NCI-H82 treated with DMSO at 0.1 percent for 48 hours (cell line): Measurements from ENCODE around the gene SEMA6B.
"Not testable (repeated sequence)": the region's sequence is repeated elsewhere in the genome, so short reads cannot be mapped to it uniquely, and the experiment has no call there.

Experiments
- DNase-seq: peaks from one replicate; lab custom pipeline; 2025; ENCODE audit not compliant: unreplicated experiment; lab: John Stamatoyannopoulos, UW

Gene SEMA6B

GRCh38 chr19:4550479-4551050 is 8.9 kb downstream of the SEMA6B start:
- no peak for DNase-seq

- DNase-seq: no peak
These were observed 9.5 kb downstream of the SEMA6B start for GRCh38 chr19:4550018-4550417.

GRCh38 chr19:4548238-4548584 is 11.3 kb downstream of the SEMA6B start:
- DNase-seq: no peak

GRCh38 chr19:4547303-4548237 is 11.9 kb downstream of the SEMA6B start:
- no peak for DNase-seq

DNA sequence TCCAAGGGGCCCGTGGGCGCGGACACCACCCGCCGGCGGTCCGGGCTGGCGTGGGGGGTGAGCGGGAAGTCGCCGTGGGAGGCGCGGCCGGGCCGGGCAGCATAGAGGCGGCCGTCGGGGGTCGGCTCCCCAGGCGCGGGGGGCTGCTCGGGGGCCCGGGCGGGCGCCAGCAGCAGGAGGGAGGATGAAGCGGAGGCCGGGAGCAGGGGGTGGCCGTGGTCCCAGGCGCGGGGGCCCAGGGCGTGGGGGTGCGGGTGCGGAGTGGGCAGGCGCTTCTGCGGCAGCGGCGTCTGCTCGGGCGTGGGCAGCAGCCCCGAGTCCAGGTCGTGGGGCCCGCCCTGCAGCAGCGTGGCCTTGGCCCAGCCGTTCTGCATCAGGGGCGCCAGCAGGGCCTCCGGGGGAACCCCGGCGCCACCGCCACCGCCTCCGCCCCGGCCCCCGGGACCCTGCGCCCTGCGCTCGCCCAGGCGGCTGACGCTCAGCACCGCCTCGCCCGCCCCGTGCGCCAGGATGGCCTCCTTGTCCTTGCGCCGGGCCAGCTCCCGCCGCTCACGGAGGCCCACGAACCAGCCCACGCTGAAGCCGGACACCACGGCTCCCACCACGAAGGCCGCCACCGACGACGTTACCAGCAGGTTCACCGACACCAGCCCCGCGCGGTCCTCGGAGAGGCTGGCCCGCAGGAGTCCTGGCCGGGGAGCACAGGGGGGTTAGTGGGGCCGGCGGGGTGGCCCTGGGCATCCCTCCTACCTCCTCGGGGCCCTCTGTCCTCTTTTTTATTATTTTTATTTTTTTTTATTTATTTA is 15.4 kb downstream of the SEMA6B start:
- DNase-seq: no peak

GRCh38 chr19:4542896-4543841 is 16.3 kb downstream of the SEMA6B start:
- no peak for DNase-seq

DNA sequence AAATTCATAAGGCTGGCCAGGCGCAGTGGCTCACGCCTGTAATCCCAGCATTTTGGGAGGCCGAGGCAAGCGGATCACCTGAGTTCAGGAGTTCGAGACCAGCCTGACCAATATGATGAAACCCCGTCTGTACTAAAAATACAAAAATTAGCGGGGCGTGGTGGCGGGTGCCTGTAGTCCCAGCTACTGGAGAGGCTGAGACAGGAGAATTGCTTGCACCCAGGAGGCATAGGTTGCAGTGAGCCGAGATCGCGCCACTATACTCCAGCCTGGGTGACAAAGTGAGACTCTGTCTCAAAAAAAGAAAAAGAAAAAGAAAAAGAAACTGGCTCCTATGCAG is 17.7 kb downstream of the SEMA6B start:
- not testable (repeated sequence) for DNase-seq

GRCh38 chr19:4541114-4541805 is 18.2 kb downstream of the SEMA6B start:
- DNase-seq: no peak

DNA sequence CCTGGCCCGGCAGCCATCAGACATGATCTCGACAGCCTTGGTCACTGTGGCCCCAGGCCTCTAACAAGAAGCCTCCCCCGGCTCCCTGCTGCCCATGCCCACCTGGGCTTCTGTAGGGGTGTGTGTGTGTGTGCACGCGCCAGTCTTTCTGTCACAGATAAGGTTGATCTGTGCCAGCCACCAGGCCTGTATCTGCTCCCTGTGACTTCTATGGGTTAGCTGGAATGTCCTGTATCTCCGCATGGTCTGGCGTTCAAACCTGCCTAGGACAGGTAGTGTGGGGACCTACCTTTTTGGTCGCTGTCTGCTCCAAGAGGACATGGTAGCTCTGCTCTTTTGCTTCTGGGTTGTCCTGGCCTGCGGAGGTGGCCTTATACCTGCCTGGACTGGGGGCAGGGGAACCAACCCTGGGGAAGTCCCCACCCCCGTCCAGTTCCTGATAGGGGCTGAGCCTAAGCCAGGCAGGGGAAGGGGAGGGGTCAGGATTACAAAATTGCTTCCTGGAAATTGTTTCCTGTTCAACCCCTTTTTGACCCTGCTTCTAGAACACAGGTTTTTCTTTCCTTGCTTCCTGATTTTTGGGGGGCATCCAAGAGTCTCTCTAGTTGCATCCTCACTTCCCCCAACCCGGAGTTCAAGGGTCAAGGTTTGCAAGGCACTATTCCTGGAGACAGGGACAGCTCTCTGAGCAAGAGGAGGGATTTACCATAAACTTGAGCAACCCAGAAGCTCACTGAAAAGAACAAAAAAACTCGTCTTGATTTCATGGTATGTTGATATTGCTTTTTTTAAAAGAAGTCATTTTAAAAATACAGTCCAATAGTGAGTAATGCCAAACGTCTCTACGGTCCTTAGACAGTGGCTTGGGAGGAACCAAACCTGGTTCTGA is 19.5 kb downstream of the SEMA6B start, which contains the start of gene LRG1:
Gene LRG1 (minus strand): TSS at position 344 of the 889 bp plus-strand sequence. CDS start 23 bp downstream, at position 321.
- no peak for DNase-seq

- DNase-seq: no peak
These were observed 20.3 kb downstream of the SEMA6B start for GRCh38 chr19:4539169-4539692.

DNA sequence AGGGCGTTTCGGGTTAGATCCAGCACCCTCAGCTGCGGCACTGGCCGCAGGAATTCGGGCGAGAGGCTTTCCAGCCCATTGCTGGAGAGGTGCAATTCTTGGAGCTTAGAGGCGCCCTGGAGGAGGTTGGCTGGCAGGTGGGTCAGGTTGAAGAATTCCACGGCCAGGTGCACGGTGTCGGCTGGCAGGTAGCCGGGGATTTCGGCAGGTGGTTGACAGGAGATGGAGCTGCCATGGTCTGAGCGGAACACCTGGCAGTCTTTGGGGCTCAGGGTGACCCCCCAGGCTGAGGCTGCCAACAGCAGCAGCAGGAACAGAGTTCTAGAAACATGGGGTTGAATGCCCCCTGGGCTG is 20.9 kb downstream of the SEMA6B start:
- no peak for DNase-seq

- no peak for DNase-seq
These were observed 21.4 kb downstream of the SEMA6B start for GRCh38 chr19:4537953-4538600.

GRCh38 chr19:4536798-4537197 is 22.7 kb downstream of the SEMA6B start:
- no peak for DNase-seq

DNA sequence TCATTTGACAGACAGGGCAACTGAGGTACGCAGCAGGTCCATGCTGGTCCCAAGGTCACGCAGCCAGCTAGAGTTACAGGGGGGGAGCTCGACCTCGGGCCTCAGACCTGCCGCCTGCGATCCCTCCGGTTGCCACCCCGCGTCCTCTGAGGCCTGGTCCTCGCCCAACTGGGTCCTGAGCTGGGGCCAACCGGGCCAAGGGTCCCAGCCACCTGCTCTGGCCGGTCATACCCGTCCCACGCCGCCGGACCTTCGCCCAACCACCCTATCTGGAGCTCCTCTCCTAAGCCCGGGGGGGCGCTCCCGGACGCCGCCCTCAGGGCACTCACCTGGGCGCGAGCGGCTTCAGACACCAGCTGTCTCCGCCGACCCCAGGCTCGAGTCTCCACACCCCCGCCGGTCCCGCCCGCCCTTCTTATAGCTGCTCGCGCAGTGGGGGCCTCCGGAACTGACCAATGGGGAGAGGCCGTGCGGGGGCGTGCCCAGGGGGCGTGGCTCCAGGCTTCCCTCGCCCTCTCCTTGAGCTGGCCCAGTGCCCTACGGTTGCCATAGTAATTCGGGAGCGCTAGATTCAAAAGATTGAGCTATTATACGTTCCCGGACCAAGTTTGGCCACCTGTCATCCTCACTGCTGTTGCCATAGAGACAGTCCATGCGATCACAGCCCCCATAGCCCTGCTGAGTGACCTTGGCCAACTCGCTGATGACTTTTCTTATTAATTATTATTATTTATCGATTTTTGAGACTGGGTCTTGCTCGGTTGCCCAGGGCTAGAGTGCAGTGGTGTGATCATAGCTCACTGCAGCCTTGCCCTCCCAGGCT is 24.4 kb downstream of the SEMA6B start, which contains the start of gene PLIN5:
Gene PLIN5 (minus strand): TSS at position 389 of the 823 bp plus-strand sequence. CDS start 1,150 bp downstream, outside the sequence.
- peak; percentile 58 for DNase-seq

DNA sequence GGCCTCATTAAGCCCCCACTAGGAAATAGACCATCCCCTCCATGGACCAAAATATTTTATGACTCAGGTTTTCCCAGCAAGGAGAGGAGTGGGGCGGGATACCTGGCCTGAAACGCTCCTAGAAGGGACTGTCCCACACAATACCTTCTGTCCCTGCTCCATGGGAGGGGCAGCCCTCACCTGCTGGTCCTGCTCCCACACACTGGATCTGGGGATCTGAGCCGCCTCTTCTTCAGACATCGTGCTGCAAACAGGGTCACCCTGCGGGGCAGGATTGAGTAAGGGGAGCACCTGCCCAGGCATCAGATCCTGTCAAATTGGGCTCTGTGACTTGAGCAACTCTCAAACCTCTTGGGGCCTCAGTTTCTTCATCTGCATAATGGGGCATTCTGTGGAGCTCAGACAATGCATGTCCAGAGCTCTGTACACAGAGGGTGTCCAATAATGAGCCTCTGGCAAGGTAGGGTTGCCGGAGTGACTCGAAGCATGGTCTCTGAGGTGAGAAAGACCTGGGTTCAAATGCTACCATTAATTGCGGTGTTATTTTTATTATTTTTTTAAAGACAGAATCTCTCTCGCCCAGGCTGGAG is 25.6 kb downstream of the SEMA6B start:
- no peak for DNase-seq

GRCh38 chr19:4533334-4533733 is 26.1 kb downstream of the SEMA6B start:
- DNase-seq: no peak

- DNase-seq: no peak
These were observed 27.8 kb downstream of the SEMA6B start for GRCh38 chr19:4531562-4532165.
